HCT116 (cell line): Measurements from ENCODE around the gene CALD1. TPM values are rescaled to one million over a fixed set of nuclear protein-coding genes. Genes with fewer than 3 reads are reported as not detected.

ENCODE experiments used
- ATAC-seq: fragments of 200-7000 bp; cut with Tn5 transposase; 2 replicates; pipeline ENCODE4 v1.9.1; 2020; ENCODE audit warnings: mild to moderate bottlenecking, moderate library complexity
- BruUV-seq: library from RNA; stranded (reverse); fragments of 400-500 nt; replicated peaks from 2 replicates; lab custom pipeline; 2021; lab: Mats Ljungman, UMichigan
- CTCF ChIA-PET: fragments of 300-600 bp; sonication (Branson Sonifier 250); formaldehyde crosslinking; loops from one replicate; lab custom pipeline; 2021; ENCODE audit warnings: antibody characterized with exemption; lab: Charles Lee
- POLR2A ChIA-PET: fragments of 300-600, 350-600 bp; sonication (Branson Sonifier 250); formaldehyde crosslinking; loops from one replicate; lab custom pipeline; 2021; ENCODE audit warnings: antibody characterized with exemption; lab: Charles Lee
- RAD21 ChIA-PET, 2 experiments: fragments of 300-600 bp; sonication (Branson Sonifier 250); formaldehyde crosslinking; loops; one replicate each; lab custom pipeline; 2023; ENCODE audit warnings: low total read pairs in 2 of 2; ENCODE audit not compliant: uncharacterized antibody in 2 of 2, unreplicated experiment in 2 of 2, low non-redundant PET in 1 of 2; lab: Charles Lee
- DNase-seq: peaks from one replicate; pipeline ENCODE4 v3.0.0-alpha.2; 2010; ENCODE audit warnings: low read depth, low spot score
- H2AFZ ChIP-seq: fragments of 200-600 bp; shearing (Covaris generic), sonication (generic); 2 replicates; pipeline ENCODE4 v1.6.1; 2017; ENCODE audit warnings: low read depth, mixed run types, mixed read lengths, antibody characterized with exemption, low read length; ENCODE audit not compliant: poor library complexity, severe bottlenecking
- H3K27ac ChIP-seq: 2 replicates; pipeline ENCODE4 v1.5.1; 2012; ENCODE audit warnings: low read depth, low read length
- H3K27me3 ChIP-seq: fragments of 200-600 bp; sonication (generic); 2 replicates; pipeline ENCODE4 v1.6.1; 2016; ENCODE audit warnings: mixed run types, low read length, mixed read lengths; ENCODE audit not compliant: insufficient read depth
- H3K36me3 ChIP-seq, 2 experiments: fragments of 200-500 bp in 1 of 2; fragments of 200-600 bp in 1 of 2; sonication (Bioruptor generic) in 1 of 2; sonication (generic) in 1 of 2; 2 replicates each; pipeline versions ENCODE4 v1.5.1 to v1.6.1; 2014 to 2016; ENCODE audit warnings: low read length in 2 of 2, inconsistent platforms in 1 of 2, mixed read lengths in 1 of 2, mixed run types in 1 of 2; ENCODE audit not compliant: insufficient read depth in 2 of 2, control insufficient read depth in 1 of 2
- H3K4me1 ChIP-seq, 2 experiments: fragments of 200-600 bp in 1 of 2; sonication (generic) in 1 of 2; 2 replicates each; pipeline versions ENCODE4 v1.5.1 to v1.6.1; 2012 to 2017; ENCODE audit warnings: low read length in 2 of 2, inconsistent platforms in 1 of 2, mild to moderate bottlenecking in 1 of 2, mixed read lengths in 1 of 2, mixed run types in 1 of 2, moderate library complexity in 1 of 2; ENCODE audit not compliant: insufficient read depth in 2 of 2, control insufficient read depth in 1 of 2
- H3K4me2 ChIP-seq: fragments of 200-600 bp; sonication (generic); 2 replicates; pipeline ENCODE4 v1.6.1; 2017; ENCODE audit warnings: mixed run types, low read length, mixed read lengths
- H3K4me3 ChIP-seq, 2 experiments: fragments of 200-600 bp in 1 of 2; sonication (generic) in 1 of 2; replicated peaks in 1 of 2; 2 replicates each; pipeline ENCODE4 v1.5.1; 2011 to 2016; ENCODE audit warnings: low read length in 2 of 2, control low read depth in 1 of 2, low read depth in 1 of 2, mild to moderate bottlenecking in 1 of 2, mixed read lengths in 1 of 2, mixed run types in 1 of 2
- H3K79me2 ChIP-seq: fragments of 200-600 bp; sonication (generic); 2 replicates; pipeline ENCODE4 v1.6.1; 2017; ENCODE audit warnings: mild to moderate bottlenecking, mixed run types, low read length, moderate library complexity, mixed read lengths; ENCODE audit not compliant: insufficient read depth
- H3K9ac ChIP-seq: fragments of 200-600 bp; sonication (generic); 2 replicates; pipeline ENCODE4 v1.6.1; 2016; ENCODE audit warnings: low read length, mixed read lengths
- H3K9me2 ChIP-seq: fragments of 200-600 bp; sonication (generic), shearing (Covaris generic); 2 replicates; pipeline ENCODE4 v1.6.1; 2017; ENCODE audit warnings: mixed run types, mild to moderate bottlenecking, moderate library complexity; ENCODE audit not compliant: insufficient read depth
- H3K9me3 ChIP-seq, 2 experiments: fragments of 200-500 bp in 1 of 2; fragments of 200-600 bp in 1 of 2; sonication (Bioruptor generic) in 1 of 2; sonication (generic) in 1 of 2; 2 replicates each; pipeline ENCODE4 v1.6.1; 2014 to 2017; ENCODE audit warnings: low read length in 2 of 2, mixed read lengths in 2 of 2, inconsistent platforms in 1 of 2, low read depth in 1 of 2, mild to moderate bottlenecking in 1 of 2, mixed run types in 1 of 2, moderate library complexity in 1 of 2; ENCODE audit not compliant: control insufficient read depth in 1 of 2, insufficient read depth in 1 of 2
- H4K20me1 ChIP-seq: fragments of 200-600 bp; sonication (generic), shearing (Covaris generic); 2 replicates; pipeline ENCODE4 v1.6.1; 2017; ENCODE audit warnings: mixed run types, mild to moderate bottlenecking, moderate library complexity; ENCODE audit not compliant: insufficient read depth
- CBX3 ChIP-seq: IDR thresholded peaks from 2 replicates; pipeline ENCODE4 v1.6.1; 2012; ENCODE audit warnings: low read depth
- EGR1 ChIP-seq: IDR thresholded peaks from 2 replicates; pipeline ENCODE4 v1.6.1; 2012; ENCODE audit warnings: low read depth
- EZH2 ChIP-seq: fragments of 200-600 bp; sonication (generic); IDR thresholded peaks from 2 replicates; pipeline ENCODE4 v1.6.1; 2017; ENCODE audit warnings: antibody characterized with exemption, mixed run types
- FOSL1 ChIP-seq: IDR thresholded peaks from 2 replicates; pipeline ENCODE4 v1.6.1; 2012; ENCODE audit warnings: low read depth
- RAD21 ChIP-seq: IDR thresholded peaks from 2 replicates; pipeline ENCODE4 v1.6.1; 2012; ENCODE audit warnings: low read depth, mild to moderate bottlenecking
- ZNF274 ChIP-seq: fragments of 200-500 bp; sonication (Bioruptor generic); IDR thresholded peaks from 2 replicates; pipeline ENCODE4 v1.6.1; 2014; ENCODE audit warnings: mild to moderate bottlenecking, low read depth, low read length, inconsistent platforms
- intact Hi-C: fragments of 100-400 bp; cut with micrococcal nuclease; formaldehyde crosslinking; loops from 2 replicates; pipeline ENCODE4 v1.10.0; 2022
- total RNA-seq: library from RNA; stranded (reverse); gene quantifications from one replicate; pipeline ENCODE4 v1.2.1, GENCODE V29; 2021; ENCODE audit not compliant: unreplicated experiment
- TF ChIP-seq, protein P1 (sequence below), 3 experiments: fragments of 200-600 bp in 1 of 3; sonication (generic) in 1 of 3; IDR thresholded peaks in 2 of 3; conservative IDR thresholded peaks in 1 of 3; 2 replicates each; pipeline ENCODE4 v1.5.1; 2012 to 2017; ENCODE audit warnings: low read depth in 2 of 3, low read length in 2 of 3, antibody characterized with exemption in 1 of 3, borderline replicate concordance in 1 of 3, control low read depth in 1 of 3, mild to moderate bottlenecking in 1 of 3, mixed read lengths in 1 of 3, mixed run types in 1 of 3, moderate library complexity in 1 of 3; ENCODE audit not compliant: insufficient read depth in 1 of 3
- TF ChIP-seq, protein P2 (sequence below): IDR thresholded peaks from 2 replicates; pipeline ENCODE4 v1.6.1; 2012; ENCODE audit warnings: low read depth

CALD1 gene
- total RNA-seq, 1 experiment from 2014 or later: 66.8 TPM

- DNase-seq: no peak
- H3K4me3 ChIP-seq: no peak overlapping the region
- TF ChIP-seq, protein P1, sequence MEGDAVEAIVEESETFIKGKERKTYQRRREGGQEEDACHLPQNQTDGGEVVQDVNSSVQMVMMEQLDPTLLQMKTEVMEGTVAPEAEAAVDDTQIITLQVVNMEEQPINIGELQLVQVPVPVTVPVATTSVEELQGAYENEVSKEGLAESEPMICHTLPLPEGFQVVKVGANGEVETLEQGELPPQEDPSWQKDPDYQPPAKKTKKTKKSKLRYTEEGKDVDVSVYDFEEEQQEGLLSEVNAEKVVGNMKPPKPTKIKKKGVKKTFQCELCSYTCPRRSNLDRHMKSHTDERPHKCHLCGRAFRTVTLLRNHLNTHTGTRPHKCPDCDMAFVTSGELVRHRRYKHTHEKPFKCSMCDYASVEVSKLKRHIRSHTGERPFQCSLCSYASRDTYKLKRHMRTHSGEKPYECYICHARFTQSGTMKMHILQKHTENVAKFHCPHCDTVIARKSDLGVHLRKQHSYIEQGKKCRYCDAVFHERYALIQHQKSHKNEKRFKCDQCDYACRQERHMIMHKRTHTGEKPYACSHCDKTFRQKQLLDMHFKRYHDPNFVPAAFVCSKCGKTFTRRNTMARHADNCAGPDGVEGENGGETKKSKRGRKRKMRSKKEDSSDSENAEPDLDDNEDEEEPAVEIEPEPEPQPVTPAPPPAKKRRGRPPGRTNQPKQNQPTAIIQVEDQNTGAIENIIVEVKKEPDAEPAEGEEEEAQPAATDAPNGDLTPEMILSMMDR (IDR thresholded peaks at IDR 0.05 in 2 of 3, conservative IDR thresholded peaks at IDR 0.05 in 1 of 3; ENCODE audit: borderline replicate concordance in 1 of 3, insufficient read depth in 1 of 3, low read depth in 2 of 3, low read length in 2 of 3): no peak
- TF ChIP-seq RAD21 (no peak), CBX3 (no peak), FOSL1 (no peak), ZNF274 (no peak), EGR1 (no peak), EZH2 (no peak)
- TF ChIP-seq, protein P2, sequence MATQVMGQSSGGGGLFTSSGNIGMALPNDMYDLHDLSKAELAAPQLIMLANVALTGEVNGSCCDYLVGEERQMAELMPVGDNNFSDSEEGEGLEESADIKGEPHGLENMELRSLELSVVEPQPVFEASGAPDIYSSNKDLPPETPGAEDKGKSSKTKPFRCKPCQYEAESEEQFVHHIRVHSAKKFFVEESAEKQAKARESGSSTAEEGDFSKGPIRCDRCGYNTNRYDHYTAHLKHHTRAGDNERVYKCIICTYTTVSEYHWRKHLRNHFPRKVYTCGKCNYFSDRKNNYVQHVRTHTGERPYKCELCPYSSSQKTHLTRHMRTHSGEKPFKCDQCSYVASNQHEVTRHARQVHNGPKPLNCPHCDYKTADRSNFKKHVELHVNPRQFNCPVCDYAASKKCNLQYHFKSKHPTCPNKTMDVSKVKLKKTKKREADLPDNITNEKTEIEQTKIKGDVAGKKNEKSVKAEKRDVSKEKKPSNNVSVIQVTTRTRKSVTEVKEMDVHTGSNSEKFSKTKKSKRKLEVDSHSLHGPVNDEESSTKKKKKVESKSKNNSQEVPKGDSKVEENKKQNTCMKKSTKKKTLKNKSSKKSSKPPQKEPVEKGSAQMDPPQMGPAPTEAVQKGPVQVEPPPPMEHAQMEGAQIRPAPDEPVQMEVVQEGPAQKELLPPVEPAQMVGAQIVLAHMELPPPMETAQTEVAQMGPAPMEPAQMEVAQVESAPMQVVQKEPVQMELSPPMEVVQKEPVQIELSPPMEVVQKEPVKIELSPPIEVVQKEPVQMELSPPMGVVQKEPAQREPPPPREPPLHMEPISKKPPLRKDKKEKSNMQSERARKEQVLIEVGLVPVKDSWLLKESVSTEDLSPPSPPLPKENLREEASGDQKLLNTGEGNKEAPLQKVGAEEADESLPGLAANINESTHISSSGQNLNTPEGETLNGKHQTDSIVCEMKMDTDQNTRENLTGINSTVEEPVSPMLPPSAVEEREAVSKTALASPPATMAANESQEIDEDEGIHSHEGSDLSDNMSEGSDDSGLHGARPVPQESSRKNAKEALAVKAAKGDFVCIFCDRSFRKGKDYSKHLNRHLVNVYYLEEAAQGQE: no peak
- TF ChIP-seq, all 23 proteins: peak for 0
- Histone ChIP-seq H3K36me3 (peaks cover 2 to 8% of the 10 kb centered on the region in 2 experiments; a peak in 2 of 4 replicates), H3K9me3 (no peaks in the 10 kb centered on the region), H3K27me3 (no peaks in the 10 kb centered on the region), H3K79me2 (no peaks in the 10 kb centered on the region), H2AFZ (no peak overlapping the region), H3K9ac (no peak overlapping the region), H3K4me1 (no peaks in the 10 kb centered on the region), H3K27ac (no peak overlapping the region), H3K4me2 (no peak overlapping the region), H4K20me1 (no peaks in the 10 kb centered on the region), H3K9me2 (no peaks in the 10 kb centered on the region)
- ChIA-PET POLR2A (no interaction called here), CTCF (no interaction called here), RAD21 (no interaction called here)
- no peak for ATAC-seq
- BruUV-seq: no TSS peak
- intact Hi-C loops: no loop called here
Observed at GRCh38 chr7:134935701-134936100, 156.3 kb downstream of the CALD1 start.
